Stimulated activated CD8-positive, alpha-beta memory T cell treated with anti-CD3 and anti-CD28 coated beads, Interleukin-7, amount 100 ng/mL, for 4 hours (primary cell): ENCODE results near the gene STMND1.

Experiments used
- DNase-seq, 2 donors: peaks; one replicate each; pipeline ENCODE4 v3.0.0-alpha.2; 2020; ENCODE audit warnings: low read depth in 2 of 2

STMND1 gene

DNA sequence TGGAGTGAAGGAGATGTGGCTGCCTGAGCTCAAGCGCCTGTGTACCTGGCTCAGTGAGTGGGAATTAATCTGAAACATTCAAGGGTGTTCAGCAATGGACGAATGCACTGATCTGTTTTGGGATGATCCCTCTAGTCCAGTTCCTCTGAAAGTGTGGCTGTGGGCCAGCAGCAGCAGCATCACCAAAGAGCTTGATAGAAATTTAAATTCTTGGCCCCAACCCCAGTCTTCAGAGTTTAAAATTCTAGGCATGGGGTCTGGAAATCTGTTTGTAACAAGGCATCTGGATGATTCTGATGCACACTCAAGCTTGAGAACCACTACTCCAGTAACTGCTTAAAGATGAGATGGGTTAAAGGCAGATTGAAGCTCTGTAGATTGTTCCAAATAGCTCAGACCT lies 59.2 kb downstream of the STMND1 start:
- no peak for DNase-seq

DNA sequence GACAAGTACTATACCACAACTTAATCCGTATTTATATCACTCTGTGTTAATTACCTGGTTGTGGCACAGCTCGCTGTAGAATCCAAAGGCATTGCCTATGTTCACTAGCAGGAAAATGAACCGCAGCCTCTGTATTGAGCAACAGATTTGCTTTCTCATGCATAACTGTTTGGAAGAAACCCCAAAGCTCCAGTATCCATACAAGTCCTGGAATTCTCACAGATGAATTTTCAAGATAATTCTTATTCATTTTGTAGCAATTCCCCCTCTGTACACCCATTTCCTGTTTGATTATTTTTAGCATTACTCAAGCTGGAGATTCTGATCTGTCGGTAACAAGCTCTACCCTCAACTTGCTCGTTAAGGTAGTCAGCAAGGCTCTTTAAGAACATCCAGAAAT lies 63.5 kb downstream of the STMND1 start:
- no peak for DNase-seq

- no peak for DNase-seq
These were observed 65.6 kb downstream of the STMND1 start for GRCh38 chr6:17167327-17167979.

GRCh38 chr6:17169291-17169690 lies 67.4 kb downstream of the STMND1 start:
- DNase-seq = no peak

GRCh38 chr6:17169711-17170110 lies 67.9 kb downstream of the STMND1 start:
- DNase-seq = no peak

DNA sequence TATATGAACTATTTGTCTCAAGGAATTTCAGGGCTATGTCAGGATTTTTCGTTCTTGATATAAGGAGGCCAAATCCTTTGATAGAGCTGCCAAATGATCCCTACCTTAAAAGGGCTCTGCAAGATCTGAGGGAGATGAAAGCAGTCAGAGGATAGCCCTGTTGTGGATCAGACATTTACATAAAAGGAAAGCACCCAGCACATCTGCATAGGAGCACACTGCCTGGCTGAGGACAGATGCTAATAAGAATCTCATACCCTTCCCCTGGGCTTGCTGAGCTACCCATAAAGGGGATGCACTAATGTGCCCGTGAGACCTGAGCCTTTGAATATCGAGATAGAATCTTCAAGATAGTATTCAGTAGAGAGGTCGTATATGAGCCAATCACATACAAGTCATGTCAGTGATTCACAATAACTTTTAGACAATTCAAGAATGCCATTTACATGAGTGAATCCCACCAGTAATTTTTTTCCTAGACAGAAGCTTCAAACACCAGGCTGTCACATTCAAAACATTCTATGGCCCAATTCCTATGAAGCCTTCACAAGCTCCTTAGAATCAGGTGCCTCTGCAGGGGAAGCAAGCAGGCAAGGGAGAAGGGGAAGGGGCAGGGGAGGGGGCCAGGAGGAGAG lies 71.1 kb downstream of the STMND1 start:
- DNase-seq = no peak

DNA sequence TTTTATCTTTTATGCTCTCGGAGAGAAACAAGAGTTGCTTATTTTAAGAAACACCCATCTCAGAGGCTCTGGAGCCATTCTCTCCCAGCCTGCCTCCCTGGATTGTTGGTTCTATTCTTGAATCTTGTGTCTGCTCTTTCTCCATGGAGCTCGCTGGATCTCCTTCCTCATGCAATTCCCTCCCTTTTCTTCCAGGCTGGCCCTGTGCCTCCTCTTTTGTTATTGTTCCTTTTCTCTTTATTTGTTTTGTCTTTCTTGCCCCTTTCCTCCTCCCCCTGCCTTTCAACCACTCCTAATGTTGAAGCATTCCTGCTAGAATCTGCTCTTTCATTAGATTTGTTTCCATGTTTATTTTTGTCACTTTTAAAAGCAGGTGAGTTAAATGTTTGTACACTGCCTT lies 76.5 kb downstream of the STMND1 start:
- no peak for DNase-seq

- no peak for DNase-seq
These were observed 77.1 kb downstream of the STMND1 start for GRCh38 chr6:17178754-17179529.

DNA sequence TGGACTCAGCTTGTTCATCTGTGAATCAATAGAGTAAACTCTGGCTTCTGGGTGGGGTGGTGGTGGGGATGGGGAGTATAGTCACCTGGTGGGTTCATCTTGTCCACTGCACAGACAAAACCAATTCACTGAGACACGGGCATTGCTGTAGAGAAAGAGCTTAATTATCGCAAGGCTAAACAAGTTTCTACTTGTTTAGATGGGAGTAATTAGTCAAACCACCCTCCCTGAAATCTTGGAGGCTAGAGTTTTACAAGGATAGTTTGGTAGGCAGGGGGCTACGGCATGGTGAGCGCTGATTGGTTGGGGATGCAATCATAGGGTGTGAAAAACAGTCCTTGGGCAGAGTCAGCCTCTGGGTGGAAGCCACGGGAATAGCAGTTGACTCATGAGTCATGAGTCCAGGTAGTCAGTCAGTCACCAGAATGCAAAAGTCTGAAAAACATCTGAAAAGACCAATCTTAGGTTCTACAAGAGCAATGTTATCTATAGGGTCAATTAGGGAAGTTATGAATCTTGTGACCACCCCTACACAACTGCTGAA lies 77.8 kb downstream of the STMND1 start:
- DNase-seq = no peak
